NCI-H128 (cell line): ENCODE measurements around the gene RIT2.

Source experiments
- DNase-seq: peaks from one replicate; lab custom pipeline; 2025; ENCODE audit not compliant: unreplicated experiment; lab: John Stamatoyannopoulos, UW

RIT2 gene

GRCh38 chr18:42936289-42936688, 179.2 kb downstream of the RIT2 start:
- no peak for DNase-seq

- no peak for DNase-seq
Observed at GRCh38 chr18:42931491-42931890, 184.0 kb downstream of the RIT2 start.

DNA sequence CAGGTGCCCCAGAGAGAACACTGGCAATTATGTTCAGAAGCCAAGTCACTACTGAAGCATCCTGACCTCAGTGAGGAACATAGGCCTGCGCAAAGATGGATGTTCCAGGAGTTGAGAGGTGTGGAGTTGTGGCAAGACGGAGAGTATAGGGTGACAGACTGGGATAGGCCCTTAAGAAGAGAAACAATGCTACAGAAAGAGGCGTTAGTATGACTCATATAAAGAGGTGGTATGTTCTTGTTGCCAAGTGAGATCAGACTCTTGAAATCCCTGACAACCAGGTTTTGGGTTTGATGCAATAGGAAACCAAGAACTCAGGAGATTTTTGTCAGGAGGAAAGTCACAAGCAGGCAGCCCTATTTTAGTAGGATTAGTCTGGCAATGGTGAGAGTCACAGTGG, 185.6 kb downstream of the RIT2 start:
- DNase-seq: no peak

DNA sequence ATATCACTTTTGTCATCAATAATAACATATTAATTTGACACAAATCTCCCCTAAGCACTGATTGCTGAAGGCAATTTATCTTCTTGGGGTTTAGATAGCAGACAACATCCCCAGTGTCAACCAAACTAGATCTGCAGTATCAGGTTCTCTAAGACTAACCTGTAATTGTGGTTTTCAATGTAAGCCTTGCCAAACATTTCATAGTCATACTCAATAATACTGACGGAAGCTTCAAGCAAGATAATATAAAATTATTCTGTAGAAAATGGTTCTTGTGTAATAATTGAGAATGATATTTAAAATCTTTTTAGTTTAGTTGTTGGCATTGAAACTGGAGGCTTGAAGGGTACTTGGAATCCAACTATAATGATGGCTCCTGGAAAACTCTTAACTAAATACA, 186.3 kb downstream of the RIT2 start:
- DNase-seq: no peak

DNA sequence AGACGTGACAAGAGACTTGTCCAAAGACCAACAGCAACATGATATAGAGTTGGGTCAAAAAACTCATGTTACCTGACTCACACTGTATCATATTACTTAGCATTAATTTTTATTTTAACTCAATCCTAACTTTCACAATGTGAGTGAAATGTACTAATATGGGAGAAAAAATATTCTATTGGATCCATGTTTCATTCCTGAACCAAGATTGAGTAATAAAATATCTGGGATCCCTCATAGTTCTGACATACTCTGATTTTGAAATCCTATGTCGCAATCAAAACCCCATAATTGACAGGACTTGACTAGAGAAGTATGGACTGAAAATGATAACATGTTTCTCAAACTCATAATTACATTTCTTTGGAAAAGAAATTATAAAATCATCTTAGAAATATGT, 190.4 kb downstream of the RIT2 start:
- DNase-seq: no peak

GRCh38 chr18:42922363-42922762, 193.1 kb downstream of the RIT2 start:
- no peak for DNase-seq

- no peak for DNase-seq
Observed at GRCh38 chr18:42921226-42921737, 194.2 kb downstream of the RIT2 start.

DNA sequence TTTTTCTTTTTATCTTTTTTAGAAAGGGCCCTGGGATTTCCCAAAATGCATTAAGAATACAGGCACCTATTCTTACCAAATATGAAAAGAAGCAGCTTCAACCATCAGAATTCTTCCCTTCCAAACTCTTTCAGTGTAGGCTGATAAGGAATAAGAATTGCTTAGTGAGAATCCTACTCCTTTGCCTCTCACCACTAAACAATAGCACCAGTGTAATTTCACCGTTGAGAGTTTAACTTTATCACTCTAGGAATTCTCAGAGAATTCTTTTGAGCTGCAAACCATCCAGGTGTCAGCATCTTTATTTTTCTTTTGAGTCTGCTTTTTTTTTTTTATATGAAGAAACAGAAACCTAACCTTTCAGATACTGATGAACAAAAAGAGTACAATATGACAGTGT, 194.9 kb downstream of the RIT2 start:
- DNase-seq: no peak

DNA sequence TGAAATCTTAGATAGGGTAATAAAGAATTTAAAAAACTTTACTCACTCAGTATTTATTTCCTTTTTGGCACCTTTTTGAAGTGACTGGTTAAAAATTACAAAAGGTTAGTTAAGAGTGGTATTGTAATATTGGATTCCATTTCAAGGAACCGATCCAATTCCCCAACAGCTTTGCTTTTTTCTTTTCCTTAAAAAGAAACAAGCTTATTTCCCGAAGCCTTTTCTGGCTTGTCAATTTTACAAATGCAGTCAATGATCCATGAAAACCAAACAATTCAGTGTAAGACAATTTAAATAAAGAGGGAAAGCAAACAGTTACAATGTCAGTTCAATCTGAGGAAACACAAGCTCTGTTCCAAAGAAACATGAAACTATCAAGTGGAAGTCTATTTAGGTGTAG, 200.2 kb downstream of the RIT2 start:
- DNase-seq: peak; percentile 14

GRCh38 chr18:42914476-42914875, 201.0 kb downstream of the RIT2 start:
- DNase-seq: no peak

GRCh38 chr18:42909095-42909494, 206.4 kb downstream of the RIT2 start:
- no peak for DNase-seq

DNA sequence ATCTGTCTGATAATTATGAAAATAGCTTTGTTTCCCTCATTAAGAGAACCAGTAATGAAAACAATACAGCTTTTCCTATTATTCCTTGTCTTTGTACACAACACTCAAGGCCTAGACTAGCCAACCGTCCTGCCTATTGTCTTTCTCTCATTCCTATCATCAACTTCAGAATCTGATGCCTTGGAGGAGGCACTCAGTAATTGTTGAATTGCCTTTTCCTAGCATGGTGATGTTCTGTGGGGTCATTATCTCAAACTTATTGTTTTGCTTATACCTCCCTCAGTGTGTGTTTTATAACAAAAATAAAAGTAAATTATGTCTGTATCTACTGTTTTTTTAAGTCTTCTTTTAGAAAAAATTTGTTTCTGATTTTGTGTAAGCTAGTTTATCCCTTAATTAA, 208.7 kb downstream of the RIT2 start:
- no peak for DNase-seq

DNA sequence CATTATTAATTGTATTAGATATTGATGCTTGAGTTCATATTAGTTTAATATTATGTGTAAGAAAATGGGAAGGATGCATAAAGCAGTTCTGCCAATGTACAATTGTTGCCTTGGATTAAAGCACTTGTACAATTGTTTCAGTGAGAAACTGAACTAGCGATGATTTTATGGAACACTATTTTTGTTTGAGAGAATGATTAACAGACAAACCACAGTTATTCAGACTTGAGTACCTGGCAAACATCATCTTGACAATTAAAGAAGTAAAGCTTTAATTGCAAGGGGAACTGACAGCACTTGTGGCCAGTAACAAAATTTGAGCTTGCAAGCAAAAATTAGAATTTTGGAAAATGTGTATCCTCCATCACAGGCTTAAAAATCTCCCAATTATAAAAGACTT, 214.3 kb downstream of the RIT2 start:
- no peak for DNase-seq

GRCh38 chr18:42893977-42894376, 221.5 kb downstream of the RIT2 start:
- no peak for DNase-seq

- DNase-seq: no peak
Observed at GRCh38 chr18:42892181-42892580, 223.3 kb downstream of the RIT2 start.

GRCh38 chr18:42891705-42892104, 223.8 kb downstream of the RIT2 start:
- DNase-seq: no peak

- DNase-seq: no peak
Observed at GRCh38 chr18:42883169-42883568, 232.3 kb downstream of the RIT2 start.

DNA sequence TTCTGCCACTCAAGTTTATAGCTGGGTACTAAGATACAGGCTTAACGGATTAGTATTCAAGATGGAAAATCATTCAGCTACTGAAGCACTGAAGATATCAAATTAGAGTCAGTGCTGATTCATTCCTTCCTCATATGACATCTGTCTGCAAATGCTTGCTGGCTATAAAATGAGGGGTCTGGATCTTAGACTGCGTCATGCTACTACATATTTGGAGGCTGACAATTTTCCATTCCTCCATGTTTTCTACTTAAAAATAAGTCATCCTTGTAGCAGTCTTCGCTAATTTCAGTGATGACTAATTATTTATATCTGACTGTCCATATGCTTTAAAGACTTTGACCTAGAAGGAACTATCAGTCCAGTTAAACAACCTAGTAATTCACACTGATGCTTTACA, 233.4 kb downstream of the RIT2 start:
- no peak for DNase-seq

GRCh38 chr18:42872838-42873237, 242.6 kb downstream of the RIT2 start:
- DNase-seq: no peak

DNA sequence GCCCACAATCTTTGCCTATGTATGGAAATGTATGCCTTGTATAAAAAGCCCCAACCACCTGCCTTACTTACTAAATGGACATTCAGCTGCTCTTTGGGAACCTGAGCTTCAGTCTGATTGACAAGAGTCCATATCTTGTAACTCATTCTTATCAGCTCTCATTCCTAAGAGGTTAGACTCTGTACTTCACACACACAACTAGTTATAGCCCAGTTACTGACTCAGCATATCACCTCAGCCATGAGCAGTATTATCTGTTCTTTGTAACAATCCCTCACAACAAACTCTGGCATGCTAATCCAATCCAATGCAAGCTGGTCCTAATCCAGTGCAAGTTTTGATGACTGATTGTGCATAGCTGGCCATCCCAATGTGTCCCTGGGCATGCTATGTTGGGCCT, 250.6 kb downstream of the RIT2 start:
- no peak for DNase-seq

DNA sequence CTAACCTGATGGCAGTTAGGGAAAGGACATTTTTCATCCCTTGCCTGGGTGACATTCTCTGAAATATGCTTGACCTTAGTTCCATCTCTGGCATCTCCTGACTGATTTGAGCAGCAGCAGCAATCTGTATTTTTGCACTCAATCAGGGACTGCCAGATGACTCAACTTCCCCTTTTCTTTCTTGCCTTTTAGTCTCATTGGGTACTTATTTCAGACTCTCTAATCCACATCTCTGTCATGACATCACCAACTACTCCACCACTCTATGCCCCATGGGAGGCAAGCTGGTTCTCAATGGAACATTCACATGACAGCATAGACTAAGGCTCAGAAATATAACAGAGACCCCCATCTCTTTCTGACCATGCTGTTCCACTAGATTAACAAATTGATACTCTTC, 254.2 kb downstream of the RIT2 start:
- no peak for DNase-seq

- DNase-seq: no peak
Observed at GRCh38 chr18:42860548-42860947, 254.9 kb downstream of the RIT2 start.

DNA sequence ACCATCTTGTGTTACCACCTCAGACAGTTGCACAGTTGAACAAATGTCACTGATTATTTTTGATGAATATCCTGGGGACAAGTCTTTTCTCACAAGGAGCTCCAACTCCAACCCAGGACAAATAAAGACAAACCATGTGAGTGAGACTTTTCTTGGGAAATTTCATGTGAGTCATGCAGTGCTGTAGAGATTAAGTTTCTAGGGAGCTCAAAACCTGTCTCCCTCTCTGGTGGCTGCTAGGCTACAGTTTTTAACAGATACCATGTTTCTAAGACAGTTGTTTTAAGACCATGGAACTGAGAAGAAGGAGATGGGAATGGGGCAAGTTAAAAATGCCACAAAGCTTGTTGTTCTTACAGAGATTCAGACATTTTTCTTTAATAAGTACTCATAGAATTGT, 255.5 kb downstream of the RIT2 start:
- no peak for DNase-seq

- no peak for DNase-seq
Observed at GRCh38 chr18:42854558-42854957, 260.9 kb downstream of the RIT2 start.
